ENCODE data around the gene FAM13C. TPM values are rescaled to one million over a fixed set of nuclear protein-coding genes. Genes with fewer than 3 reads are reported as not detected.

Gene FAM13C
- total RNA-seq, 3 donors from 2014 or later (not counting 1 experiment from before 2014, with no cell fraction given), result not detected

DNA sequence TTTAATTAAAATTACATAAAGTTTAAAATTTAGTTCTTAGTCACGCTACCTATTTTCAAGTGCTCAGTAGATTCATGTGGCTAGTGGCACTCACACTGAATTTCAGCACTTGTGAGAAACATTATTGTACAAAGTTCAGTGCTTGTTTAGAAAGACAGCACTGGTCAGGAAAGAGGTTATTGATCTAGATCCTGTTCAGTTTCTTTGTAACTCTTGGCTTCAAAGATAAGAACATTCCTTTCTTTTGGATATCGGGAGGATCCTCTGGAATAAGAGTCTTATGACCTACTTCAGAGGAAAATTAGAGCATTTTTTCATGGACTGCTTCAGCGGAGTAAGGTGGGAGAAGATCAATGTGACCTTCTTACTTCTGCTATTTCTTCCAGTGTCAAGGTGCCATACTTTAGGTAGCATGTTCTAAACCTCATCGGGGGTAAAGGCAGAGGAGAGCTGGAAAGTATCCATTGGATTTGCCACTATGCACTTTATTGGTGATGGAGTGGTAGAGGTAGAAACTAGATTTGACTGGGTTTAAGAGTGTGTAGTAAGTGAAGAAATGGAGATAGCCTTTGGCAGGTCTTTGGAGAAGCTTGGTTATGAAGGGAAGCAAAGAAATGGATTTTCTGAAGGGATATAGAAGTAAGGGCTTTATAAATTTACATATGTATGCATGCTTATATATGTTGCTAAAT lies 146.0 kb downstream of the FAM13C start:
- no peak overlapping the region for H3K4me3 ChIP-seq (ENCODE audit: low read length)
- no peaks in the 10 kb centered on the region for H3K4me1 ChIP-seq (ENCODE audit: control insufficient read depth, insufficient read depth, low read length)
- intact Hi-C loops (cut with micrococcal nuclease), result no loop called here
- H3K36me3 ChIP-seq (ENCODE audit: control insufficient read depth, insufficient read depth, low read length), result no peaks in the 10 kb centered on the region
- TF ChIP-seq, protein P1, sequence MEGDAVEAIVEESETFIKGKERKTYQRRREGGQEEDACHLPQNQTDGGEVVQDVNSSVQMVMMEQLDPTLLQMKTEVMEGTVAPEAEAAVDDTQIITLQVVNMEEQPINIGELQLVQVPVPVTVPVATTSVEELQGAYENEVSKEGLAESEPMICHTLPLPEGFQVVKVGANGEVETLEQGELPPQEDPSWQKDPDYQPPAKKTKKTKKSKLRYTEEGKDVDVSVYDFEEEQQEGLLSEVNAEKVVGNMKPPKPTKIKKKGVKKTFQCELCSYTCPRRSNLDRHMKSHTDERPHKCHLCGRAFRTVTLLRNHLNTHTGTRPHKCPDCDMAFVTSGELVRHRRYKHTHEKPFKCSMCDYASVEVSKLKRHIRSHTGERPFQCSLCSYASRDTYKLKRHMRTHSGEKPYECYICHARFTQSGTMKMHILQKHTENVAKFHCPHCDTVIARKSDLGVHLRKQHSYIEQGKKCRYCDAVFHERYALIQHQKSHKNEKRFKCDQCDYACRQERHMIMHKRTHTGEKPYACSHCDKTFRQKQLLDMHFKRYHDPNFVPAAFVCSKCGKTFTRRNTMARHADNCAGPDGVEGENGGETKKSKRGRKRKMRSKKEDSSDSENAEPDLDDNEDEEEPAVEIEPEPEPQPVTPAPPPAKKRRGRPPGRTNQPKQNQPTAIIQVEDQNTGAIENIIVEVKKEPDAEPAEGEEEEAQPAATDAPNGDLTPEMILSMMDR (IDR thresholded peaks at IDR 0.05), result no peak
- no peaks in the 10 kb centered on the region for H3K4me1 Mint-ChIP-seq
- no peak overlapping the region for H3K27ac ChIP-seq (ENCODE audit: low read length)
- 94% methylated on average over 3 of the region's 4 CpGs for WGBS (ENCODE audit: insufficient coverage)
- ATAC-seq, result no peak
- H3K4me3 Mint-ChIP-seq, result no peak overlapping the region
- no peaks in the 10 kb centered on the region for H3K27me3 Mint-ChIP-seq (ENCODE audit: low read depth in 2 of 2)
- H3K27me3 ChIP-seq (ENCODE audit: control insufficient read depth, insufficient read depth, low read length), result no peaks in the 10 kb centered on the region
- no peak for DNase-seq
- no peak overlapping the region for H3K27ac Mint-ChIP-seq
- H3K9me3 ChIP-seq (ENCODE audit: control insufficient read depth, insufficient read depth, low read length), result no peaks in the 10 kb centered on the region
- H3K36me3 Mint-ChIP-seq, result no peaks in the 10 kb centered on the region
- H3K9me3 Mint-ChIP-seq, result peaks cover 0 to 4% of the 10 kb centered on the region in 2 donors

DNA sequence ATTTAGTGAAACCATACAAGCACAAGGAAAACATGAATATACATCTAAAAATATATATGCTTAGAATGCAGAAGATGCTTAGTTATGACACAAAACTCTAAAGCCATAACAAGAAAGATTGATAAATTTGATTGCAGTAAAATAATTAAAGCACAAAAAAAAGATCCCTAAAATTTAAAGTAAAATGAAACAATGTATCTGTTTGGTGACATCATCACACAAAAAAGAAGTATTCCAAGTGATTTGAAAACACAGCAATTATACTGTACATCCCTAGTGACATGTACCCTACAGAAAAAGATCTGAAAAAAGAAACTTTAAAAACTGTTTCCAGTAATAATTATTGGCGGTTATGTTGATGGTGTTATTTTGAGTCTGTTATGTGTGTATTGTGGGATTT lies 148.2 kb downstream of the FAM13C start:
- ATAC-seq, result no peak
- no peak for DNase-seq
- Histone ChIP-seq H3K9me3 (ENCODE audit: control insufficient read depth, insufficient read depth, low read length) (no peaks in the 10 kb centered on the region), H3K36me3 (ENCODE audit: control insufficient read depth, insufficient read depth, low read length) (no peaks in the 10 kb centered on the region), H3K4me3 (ENCODE audit: low read length) (no peak overlapping the region), H3K27ac (ENCODE audit: low read length) (no peak overlapping the region), H3K27me3 (ENCODE audit: control insufficient read depth, insufficient read depth, low read length) (no peaks in the 10 kb centered on the region), H3K4me1 (ENCODE audit: control insufficient read depth, insufficient read depth, low read length) (no peaks in the 10 kb centered on the region)
- H3K27ac Mint-ChIP-seq, result no peak overlapping the region
- H3K27me3 Mint-ChIP-seq (ENCODE audit: low read depth in 2 of 2), result no peaks in the 10 kb centered on the region
- TF ChIP-seq, protein P1 (IDR thresholded peaks at IDR 0.05), result no peak
- 100% methylated on average over 1 of the region's 1 CpG for WGBS (ENCODE audit: insufficient coverage)
- H3K4me1 Mint-ChIP-seq, result no peaks in the 10 kb centered on the region
- H3K9me3 Mint-ChIP-seq, result peaks cover 0 to 4% of the 10 kb centered on the region in 2 donors
- H3K36me3 Mint-ChIP-seq, result no peaks in the 10 kb centered on the region
- intact Hi-C loops (cut with micrococcal nuclease), result no loop called here
- no peak overlapping the region for H3K4me3 Mint-ChIP-seq

DNA sequence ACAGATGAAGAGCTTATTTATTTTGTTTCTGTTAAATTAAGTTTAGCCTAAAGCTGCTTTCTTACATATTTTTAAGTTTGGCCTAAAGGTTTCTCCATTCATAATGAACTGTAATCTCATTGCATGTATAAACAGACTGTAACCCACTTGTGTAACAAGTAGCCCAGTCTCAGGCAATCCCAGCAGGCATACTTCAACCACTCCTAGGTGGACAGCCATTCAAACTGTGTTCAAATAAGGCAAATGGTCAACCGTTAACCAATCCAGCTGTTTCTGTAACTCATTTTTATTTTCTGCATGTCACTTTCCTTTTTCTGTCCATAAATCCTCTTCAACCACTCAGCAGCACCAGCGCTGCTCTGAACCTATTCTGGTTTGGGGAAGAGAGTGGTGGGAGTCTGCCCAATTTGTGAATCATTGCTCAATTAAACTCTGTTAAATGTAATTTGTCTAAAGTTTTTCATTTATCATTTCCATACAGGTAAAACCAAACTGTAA lies 150.0 kb downstream of the FAM13C start:
- H3K27me3 ChIP-seq (ENCODE audit: control insufficient read depth, insufficient read depth, low read length), result no peaks in the 10 kb centered on the region
- Mint-ChIP-seq H3K27ac (no peak overlapping the region), H3K4me3 (no peak overlapping the region), H3K36me3 (no peaks in the 10 kb centered on the region), H3K9me3 (peaks cover 2 to 7% of the 10 kb centered on the region in 2 donors), H3K4me1 (no peaks in the 10 kb centered on the region), H3K27me3 (ENCODE audit: low read depth in 2 of 2) (no peaks in the 10 kb centered on the region)
- no peaks in the 10 kb centered on the region for H3K9me3 ChIP-seq (ENCODE audit: control insufficient read depth, insufficient read depth, low read length)
- H3K36me3 ChIP-seq (ENCODE audit: control insufficient read depth, insufficient read depth, low read length), result no peaks in the 10 kb centered on the region
- 79% methylated on average over 1 of the region's 2 CpGs for WGBS (ENCODE audit: insufficient coverage)
- no peak overlapping the region for H3K4me3 ChIP-seq (ENCODE audit: low read length)
- H3K4me1 ChIP-seq (ENCODE audit: control insufficient read depth, insufficient read depth, low read length), result no peaks in the 10 kb centered on the region
- TF ChIP-seq, protein P1 (IDR thresholded peaks at IDR 0.05), result no peak
- ATAC-seq (no peak), DNase-seq (no peak)
- no peak overlapping the region for H3K27ac ChIP-seq (ENCODE audit: low read length)
- intact Hi-C loops (cut with micrococcal nuclease), result no loop called here

Measured in natural killer cell (primary cell).